ENCODE data around the gene FGF18. TPM values are rescaled to one million over a fixed set of nuclear protein-coding genes. Genes with fewer than 3 reads are reported as not detected.

Gene FGF18
- total RNA-seq, 1 donor from 2014 or later = 30.4 TPM

- no peaks in the 10 kb centered on the region for H3K27me3 ChIP-seq (ENCODE audit: low read depth)
- H3K27ac ChIP-seq (replicated peaks) = no peak overlapping the region
- H3K36me3 ChIP-seq = peaks cover under 1% of the 10 kb centered on the region
- peaks cover 37% of the 10 kb centered on the region for H3K4me1 ChIP-seq
- intact Hi-C loops (cut with micrococcal nuclease) = no loop called here
- H3K4me3 ChIP-seq = peak overlapping the region; percentile 97
- DNase-seq = no peak
- TF ChIP-seq CTCF (IDR thresholded peaks at IDR 0.05; ENCODE audit: borderline replicate concordance) = no peak
- no peaks in the 10 kb centered on the region for H3K9me3 ChIP-seq (replicated peaks)
Observed at GRCh38 chr5:171386006-171386671, 33.3 kb upstream of the FGF18 start.

- intact Hi-C loops (cut with micrococcal nuclease) = no loop called here
- TF ChIP-seq CTCF (IDR thresholded peaks at IDR 0.05; ENCODE audit: borderline replicate concordance) = no peak
- H3K36me3 ChIP-seq = peaks cover 8% of the 10 kb centered on the region
Observed at GRCh38 chr5:171386861-171387344, 32.5 kb upstream of the FGF18 start.

GRCh38 chr5:171387345-171387969 lies 32.0 kb upstream of the FGF18 start, which contains the start of gene NPM1:
NPM1 (plus strand) TSS chr5:171387849; CDS start chr5:171387949, 100 bp downstream.
- H3K27me3 ChIP-seq (ENCODE audit: low read depth) = no peaks in the 10 kb centered on the region
- H3K27ac ChIP-seq (replicated peaks) = peak within 1 kb of the TSS; percentile 88
- peak within 1 kb of the TSS; percentile 97 for H3K4me3 ChIP-seq
- H3K9me3 ChIP-seq (replicated peaks) = no peaks in the 10 kb centered on the region
- H3K36me3 ChIP-seq = peaks cover 13% of the 10 kb centered on the region
- TF ChIP-seq CTCF (IDR thresholded peaks at IDR 0.05; ENCODE audit: borderline replicate concordance) = no peak
- intact Hi-C loops (cut with micrococcal nuclease) = no loop called here
- H3K4me1 ChIP-seq = peaks cover 50% of the 10 kb centered on the region
- peak; percentile 96 for DNase-seq

More at GRCh38 chr5:171386861-171387344, 32.5 kb upstream of the FGF18 start:
- no peak for DNase-seq
- Histone ChIP-seq H3K4me3 (peak overlapping the region; percentile 97), H3K4me1 (peaks cover 45% of the 10 kb centered on the region), H3K27ac (replicated peaks) (peak overlapping the region; percentile 88), H3K27me3 (ENCODE audit: low read depth) (no peaks in the 10 kb centered on the region), H3K9me3 (replicated peaks) (no peaks in the 10 kb centered on the region)

- DNase-seq = peak; percentile 70
- intact Hi-C loops (cut with micrococcal nuclease) = no loop called here
- H3K4me1 ChIP-seq = peaks cover 52% of the 10 kb centered on the region
- H3K4me3 ChIP-seq = peak overlapping the region; percentile 97
- no peaks in the 10 kb centered on the region for H3K9me3 ChIP-seq (replicated peaks)
- TF ChIP-seq CTCF (IDR thresholded peaks at IDR 0.05; ENCODE audit: borderline replicate concordance) = no peak
- peaks cover 21% of the 10 kb centered on the region for H3K36me3 ChIP-seq
- H3K27me3 ChIP-seq (ENCODE audit: low read depth) = no peaks in the 10 kb centered on the region
- peak overlapping the region; percentile 88 for H3K27ac ChIP-seq (replicated peaks)
Observed at GRCh38 chr5:171387970-171388815, 31.3 kb upstream of the FGF18 start.

GRCh38 chr5:171388816-171389168 lies 30.7 kb upstream of the FGF18 start:
- Histone ChIP-seq H3K36me3 (peaks cover 27% of the 10 kb centered on the region), H3K9me3 (replicated peaks) (no peaks in the 10 kb centered on the region), H3K27ac (replicated peaks) (peak overlapping the region; percentile 88), H3K4me1 (peaks cover 52% of the 10 kb centered on the region), H3K4me3 (peak overlapping the region; percentile 97), H3K27me3 (ENCODE audit: low read depth) (no peaks in the 10 kb centered on the region)
- TF ChIP-seq CTCF (IDR thresholded peaks at IDR 0.05; ENCODE audit: borderline replicate concordance) = no peak
- DNase-seq = no peak
- intact Hi-C loops (cut with micrococcal nuclease) = no loop called here

Data from left ventricle myocardium inferior (tissue), 1 donor.